SH-SY5Y (cell line): ENCODE data around the gene TENM4.

Experiments used
- GATA2 ChIP-seq: IDR thresholded peaks from 2 replicates; pipeline ENCODE4 v1.6.1; 2011; ENCODE audit warnings: mild to moderate bottlenecking, low read depth, low read length
- GATA3 ChIP-seq: IDR thresholded peaks from 2 replicates; pipeline ENCODE4 v1.6.1; 2011; ENCODE audit warnings: low read depth, mild to moderate bottlenecking, low read length, moderate library complexity

GRCh38 chr11:79082280-79082679 is 358.6 kb downstream of the TENM4 start:
- TF ChIP-seq GATA2: no peak
- TF ChIP-seq GATA3: no peak
